ENCODE results near the gene SPOPL.

DNA sequence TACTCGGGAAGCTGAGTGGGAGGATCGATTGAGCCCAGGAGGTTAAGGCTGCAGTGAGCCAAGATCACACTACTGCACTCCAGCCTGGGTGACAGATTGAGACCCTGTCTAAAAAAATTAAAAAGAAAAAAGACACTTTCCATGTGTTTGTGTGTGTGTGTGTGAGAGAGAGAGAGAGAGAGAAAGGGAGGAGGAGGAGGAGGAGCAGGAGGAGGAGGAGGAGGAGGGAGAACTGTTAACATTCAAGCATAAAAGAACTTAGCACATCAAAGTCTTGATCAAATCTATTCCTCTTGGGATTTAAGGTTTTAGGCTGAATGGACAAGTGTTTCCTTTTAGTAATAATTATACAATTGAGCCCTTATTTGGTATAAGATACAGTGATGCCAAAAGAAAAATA is 75.5 kb downstream of the SPOPL start:
- TF ChIP-seq POLR2A (IDR thresholded peaks at IDR 0.05): no peak
- TF ChIP-seq, protein P1, sequence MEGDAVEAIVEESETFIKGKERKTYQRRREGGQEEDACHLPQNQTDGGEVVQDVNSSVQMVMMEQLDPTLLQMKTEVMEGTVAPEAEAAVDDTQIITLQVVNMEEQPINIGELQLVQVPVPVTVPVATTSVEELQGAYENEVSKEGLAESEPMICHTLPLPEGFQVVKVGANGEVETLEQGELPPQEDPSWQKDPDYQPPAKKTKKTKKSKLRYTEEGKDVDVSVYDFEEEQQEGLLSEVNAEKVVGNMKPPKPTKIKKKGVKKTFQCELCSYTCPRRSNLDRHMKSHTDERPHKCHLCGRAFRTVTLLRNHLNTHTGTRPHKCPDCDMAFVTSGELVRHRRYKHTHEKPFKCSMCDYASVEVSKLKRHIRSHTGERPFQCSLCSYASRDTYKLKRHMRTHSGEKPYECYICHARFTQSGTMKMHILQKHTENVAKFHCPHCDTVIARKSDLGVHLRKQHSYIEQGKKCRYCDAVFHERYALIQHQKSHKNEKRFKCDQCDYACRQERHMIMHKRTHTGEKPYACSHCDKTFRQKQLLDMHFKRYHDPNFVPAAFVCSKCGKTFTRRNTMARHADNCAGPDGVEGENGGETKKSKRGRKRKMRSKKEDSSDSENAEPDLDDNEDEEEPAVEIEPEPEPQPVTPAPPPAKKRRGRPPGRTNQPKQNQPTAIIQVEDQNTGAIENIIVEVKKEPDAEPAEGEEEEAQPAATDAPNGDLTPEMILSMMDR (IDR thresholded peaks at IDR 0.05): no peak
